Measurements from ENCODE around the gene TSKS.

TSKS gene

DNA sequence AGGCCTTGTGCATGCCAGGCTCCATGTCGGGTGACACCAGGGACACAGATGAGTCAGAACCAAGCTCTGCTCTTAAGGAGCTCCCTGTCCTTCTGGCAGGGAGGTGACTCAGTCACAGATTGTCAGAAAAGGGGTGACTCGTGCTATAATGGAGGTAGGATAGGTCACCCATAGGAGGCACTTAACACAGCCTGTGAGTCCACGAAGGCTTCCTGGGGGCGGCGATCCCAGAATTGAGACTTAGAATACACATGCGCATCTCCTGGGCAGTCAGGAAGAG lies 30.4 kb upstream of the TSKS start:
- peaks cover 60% of the 10 kb centered on the region for H3K36me3 ChIP-seq (ENCODE audit: control insufficient read depth, insufficient read depth, low read length)
- H3K9ac ChIP-seq (ENCODE audit: low read depth, low read length): no peak overlapping the region
- no peak overlapping the region for H3K4me3 ChIP-seq (ENCODE audit: low read depth, low read length)
- H3K27ac ChIP-seq (ENCODE audit: low read depth, low read length): no peak overlapping the region
- H3K4me1 ChIP-seq (ENCODE audit: control insufficient read depth, insufficient read depth, low read length): no peaks in the 10 kb centered on the region
- H3K9me3 ChIP-seq (ENCODE audit: control insufficient read depth, insufficient read depth, low read length): no peaks in the 10 kb centered on the region
- no peaks in the 10 kb centered on the region for H3K27me3 ChIP-seq (ENCODE audit: control insufficient read depth, insufficient read depth, low read length)

- Histone ChIP-seq H3K36me3 (ENCODE audit: control insufficient read depth, insufficient read depth, low read length) (peaks cover 54% of the 10 kb centered on the region), H3K9me3 (ENCODE audit: control insufficient read depth, insufficient read depth, low read length) (no peaks in the 10 kb centered on the region), H3K9ac (ENCODE audit: low read depth, low read length) (no peak overlapping the region)
Observed at GRCh38 chr19:49792829-49793560, 29.9 kb upstream of the TSKS start.

DNA sequence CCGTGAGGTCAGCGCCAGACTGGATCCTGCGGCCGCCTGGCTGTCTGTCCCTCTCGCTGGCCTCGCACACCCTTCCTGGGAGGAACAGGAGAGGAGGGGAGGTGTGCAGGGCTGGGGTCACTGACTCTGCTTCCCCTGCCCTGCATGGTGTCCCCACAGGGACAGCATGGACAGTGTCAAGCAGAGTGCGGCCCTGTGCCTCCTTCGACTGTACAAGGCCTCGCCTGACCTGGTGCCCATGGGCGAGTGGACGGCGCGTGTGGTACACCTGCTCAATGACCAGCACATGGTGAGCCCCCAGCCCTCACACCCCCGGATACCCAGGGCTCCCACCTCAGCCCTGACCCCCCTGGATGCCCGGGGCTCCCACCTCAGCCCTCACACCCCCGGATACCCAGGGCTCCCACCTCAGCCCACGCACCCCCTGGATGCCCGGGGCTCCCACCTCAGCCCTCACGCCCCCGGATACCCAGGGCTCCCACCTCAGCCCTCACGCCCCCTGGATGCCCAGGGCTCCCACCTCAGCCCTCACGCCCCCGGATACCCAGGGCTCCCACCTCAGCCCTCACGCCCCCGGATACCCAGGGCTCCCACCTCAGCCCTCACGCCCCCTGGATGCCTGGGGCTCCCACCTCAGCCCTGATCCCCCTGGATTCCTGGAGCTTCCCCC lies 28.8 kb upstream of the TSKS start:
- Histone ChIP-seq H3K9me3 (ENCODE audit: control insufficient read depth, insufficient read depth, low read length) (no peaks in the 10 kb centered on the region), H3K27ac (ENCODE audit: low read depth, low read length) (no peak overlapping the region), H3K4me3 (ENCODE audit: low read depth, low read length) (no peak overlapping the region), H3K36me3 (ENCODE audit: control insufficient read depth, insufficient read depth, low read length) (peaks cover 51% of the 10 kb centered on the region), H3K9ac (ENCODE audit: low read depth, low read length) (no peak overlapping the region), H3K4me1 (ENCODE audit: control insufficient read depth, insufficient read depth, low read length) (no peaks in the 10 kb centered on the region), H3K27me3 (ENCODE audit: control insufficient read depth, insufficient read depth, low read length) (no peaks in the 10 kb centered on the region)

More at GRCh38 chr19:49792829-49793560, 29.9 kb upstream of the TSKS start:
- Histone ChIP-seq H3K27me3 (ENCODE audit: control insufficient read depth, insufficient read depth, low read length) (no peaks in the 10 kb centered on the region), H3K4me1 (ENCODE audit: control insufficient read depth, insufficient read depth, low read length) (no peaks in the 10 kb centered on the region), H3K4me3 (ENCODE audit: low read depth, low read length) (no peak overlapping the region), H3K27ac (ENCODE audit: low read depth, low read length) (no peak overlapping the region)

DNA sequence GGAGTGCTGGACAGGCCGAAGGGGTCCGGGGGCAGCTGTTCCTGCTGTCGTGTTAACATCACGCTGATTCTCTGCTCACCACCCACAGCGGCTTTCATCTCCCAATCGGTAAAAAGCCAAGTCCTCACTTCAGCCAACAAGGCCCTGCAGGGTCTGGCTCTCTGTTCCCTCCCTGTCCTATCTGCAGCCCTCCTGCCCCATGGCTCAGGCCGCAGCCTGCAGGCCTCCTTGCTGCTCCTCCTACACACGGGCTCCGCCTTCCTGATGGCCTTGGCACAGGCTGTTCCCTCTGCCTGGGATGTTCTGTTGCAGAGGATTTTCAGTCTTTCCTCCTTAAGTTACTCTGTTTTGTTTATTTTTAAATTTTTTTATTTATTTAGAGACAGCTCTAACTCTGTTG lies 27.8 kb upstream of the TSKS start:
- H3K4me1 ChIP-seq (ENCODE audit: control insufficient read depth, insufficient read depth, low read length): no peaks in the 10 kb centered on the region
- H3K9ac ChIP-seq (ENCODE audit: low read depth, low read length): no peak overlapping the region
- no peaks in the 10 kb centered on the region for H3K9me3 ChIP-seq (ENCODE audit: control insufficient read depth, insufficient read depth, low read length)
- H3K27ac ChIP-seq (ENCODE audit: low read depth, low read length): no peak overlapping the region
- no peaks in the 10 kb centered on the region for H3K27me3 ChIP-seq (ENCODE audit: control insufficient read depth, insufficient read depth, low read length)
- H3K4me3 ChIP-seq (ENCODE audit: low read depth, low read length): no peak overlapping the region
- H3K36me3 ChIP-seq (ENCODE audit: control insufficient read depth, insufficient read depth, low read length): peaks cover 41% of the 10 kb centered on the region

DNA sequence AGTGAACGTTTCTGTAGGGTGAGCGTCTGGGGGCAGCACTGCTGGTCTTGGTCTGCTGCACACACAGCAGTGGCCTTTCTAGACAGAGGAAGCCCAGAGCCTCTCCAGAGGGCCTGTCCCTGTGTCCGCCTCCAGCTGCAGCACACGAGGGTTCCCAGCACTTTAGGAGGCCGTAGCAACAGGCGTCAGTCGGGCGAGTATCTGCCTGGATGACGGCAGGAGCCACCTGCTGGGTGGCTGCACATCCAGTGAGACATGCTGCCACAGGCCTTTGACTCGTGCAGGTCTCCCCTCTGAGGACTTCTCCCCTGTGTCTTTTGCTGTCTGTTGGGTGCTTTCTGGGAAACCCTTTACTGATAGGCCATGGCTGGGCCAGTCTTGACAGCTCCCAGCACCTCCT lies 25.8 kb upstream of the TSKS start:
- no peaks in the 10 kb centered on the region for H3K9me3 ChIP-seq (ENCODE audit: control insufficient read depth, insufficient read depth, low read length)
- peaks cover 34% of the 10 kb centered on the region for H3K36me3 ChIP-seq (ENCODE audit: control insufficient read depth, insufficient read depth, low read length)
- no peak overlapping the region for H3K4me3 ChIP-seq (ENCODE audit: low read depth, low read length)
- H3K27me3 ChIP-seq (ENCODE audit: control insufficient read depth, insufficient read depth, low read length): no peaks in the 10 kb centered on the region
- H3K27ac ChIP-seq (ENCODE audit: low read depth, low read length): no peak overlapping the region
- H3K9ac ChIP-seq (ENCODE audit: low read depth, low read length): no peak overlapping the region
- no peaks in the 10 kb centered on the region for H3K4me1 ChIP-seq (ENCODE audit: control insufficient read depth, insufficient read depth, low read length)

- no peak overlapping the region for H3K27ac ChIP-seq (ENCODE audit: low read depth, low read length)
Observed at GRCh38 chr19:49787746-49788145, 24.6 kb upstream of the TSKS start.

GRCh38 chr19:49786376-49786820 lies 23.3 kb upstream of the TSKS start:
- Histone ChIP-seq H3K4me3 (ENCODE audit: low read depth, low read length) (no peak overlapping the region), H3K4me1 (ENCODE audit: control insufficient read depth, insufficient read depth, low read length) (no peaks in the 10 kb centered on the region), H3K9ac (ENCODE audit: low read depth, low read length) (no peak overlapping the region), H3K36me3 (ENCODE audit: control insufficient read depth, insufficient read depth, low read length) (peaks cover 32% of the 10 kb centered on the region), H3K27ac (ENCODE audit: low read depth, low read length) (peak overlapping the region; percentile 32), H3K9me3 (ENCODE audit: control insufficient read depth, insufficient read depth, low read length) (no peaks in the 10 kb centered on the region), H3K27me3 (ENCODE audit: control insufficient read depth, insufficient read depth, low read length) (no peaks in the 10 kb centered on the region)

More at GRCh38 chr19:49787746-49788145, 24.6 kb upstream of the TSKS start:
- Histone ChIP-seq H3K27me3 (ENCODE audit: control insufficient read depth, insufficient read depth, low read length) (no peaks in the 10 kb centered on the region), H3K4me1 (ENCODE audit: control insufficient read depth, insufficient read depth, low read length) (no peaks in the 10 kb centered on the region), H3K9ac (ENCODE audit: low read depth, low read length) (no peak overlapping the region), H3K36me3 (ENCODE audit: control insufficient read depth, insufficient read depth, low read length) (peaks cover 35% of the 10 kb centered on the region), H3K4me3 (ENCODE audit: low read depth, low read length) (no peak overlapping the region), H3K9me3 (ENCODE audit: control insufficient read depth, insufficient read depth, low read length) (no peaks in the 10 kb centered on the region)

- Histone ChIP-seq H3K36me3 (ENCODE audit: control insufficient read depth, insufficient read depth, low read length) (peaks cover 26% of the 10 kb centered on the region), H3K4me1 (ENCODE audit: control insufficient read depth, insufficient read depth, low read length) (no peaks in the 10 kb centered on the region), H3K9me3 (ENCODE audit: control insufficient read depth, insufficient read depth, low read length) (no peaks in the 10 kb centered on the region), H3K27me3 (ENCODE audit: control insufficient read depth, insufficient read depth, low read length) (no peaks in the 10 kb centered on the region), H3K4me3 (ENCODE audit: low read depth, low read length) (no peak overlapping the region), H3K9ac (ENCODE audit: low read depth, low read length) (no peak overlapping the region), H3K27ac (ENCODE audit: low read depth, low read length) (no peak overlapping the region)
Observed at GRCh38 chr19:49782515-49782914, 19.4 kb upstream of the TSKS start.

DNA sequence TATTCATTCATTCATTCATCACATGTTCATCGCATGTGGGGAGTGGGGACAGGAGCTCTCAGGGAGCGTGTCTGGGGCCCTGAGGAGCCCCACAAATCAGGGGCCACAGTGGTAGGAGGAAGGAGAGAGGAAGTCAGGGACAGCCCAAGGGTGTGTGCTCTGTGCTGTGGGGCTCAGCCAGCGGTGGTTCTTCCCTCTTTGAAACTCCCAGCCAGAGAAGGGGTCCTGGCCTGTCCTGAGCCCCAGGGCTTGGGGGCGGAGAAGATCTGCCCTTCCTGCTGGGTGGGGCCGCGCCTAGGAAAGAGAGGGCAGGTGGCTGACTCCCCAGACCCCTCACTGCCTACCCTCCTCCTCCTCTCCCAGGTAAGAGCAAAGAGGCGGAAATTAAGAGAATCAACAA lies 18.3 kb upstream of the TSKS start:
- no peak overlapping the region for H3K4me3 ChIP-seq (ENCODE audit: low read depth, low read length)
- H3K36me3 ChIP-seq (ENCODE audit: control insufficient read depth, insufficient read depth, low read length): peaks cover 25% of the 10 kb centered on the region
- no peaks in the 10 kb centered on the region for H3K27me3 ChIP-seq (ENCODE audit: control insufficient read depth, insufficient read depth, low read length)
- H3K27ac ChIP-seq (ENCODE audit: low read depth, low read length): no peak overlapping the region
- H3K4me1 ChIP-seq (ENCODE audit: control insufficient read depth, insufficient read depth, low read length): no peaks in the 10 kb centered on the region
- no peaks in the 10 kb centered on the region for H3K9me3 ChIP-seq (ENCODE audit: control insufficient read depth, insufficient read depth, low read length)
- H3K9ac ChIP-seq (ENCODE audit: low read depth, low read length): no peak overlapping the region

GRCh38 chr19:49780861-49781260 lies 17.8 kb upstream of the TSKS start:
- Histone ChIP-seq H3K36me3 (ENCODE audit: control insufficient read depth, insufficient read depth, low read length) (peaks cover 25% of the 10 kb centered on the region), H3K4me1 (ENCODE audit: control insufficient read depth, insufficient read depth, low read length) (no peaks in the 10 kb centered on the region), H3K9me3 (ENCODE audit: control insufficient read depth, insufficient read depth, low read length) (no peaks in the 10 kb centered on the region), H3K27me3 (ENCODE audit: control insufficient read depth, insufficient read depth, low read length) (no peaks in the 10 kb centered on the region), H3K27ac (ENCODE audit: low read depth, low read length) (no peak overlapping the region), H3K4me3 (ENCODE audit: low read depth, low read length) (no peak overlapping the region), H3K9ac (ENCODE audit: low read depth, low read length) (no peak overlapping the region)

- H3K27me3 ChIP-seq (ENCODE audit: control insufficient read depth, insufficient read depth, low read length): no peaks in the 10 kb centered on the region
- H3K4me3 ChIP-seq (ENCODE audit: low read depth, low read length): no peak overlapping the region
- no peaks in the 10 kb centered on the region for H3K4me1 ChIP-seq (ENCODE audit: control insufficient read depth, insufficient read depth, low read length)
- H3K27ac ChIP-seq (ENCODE audit: low read depth, low read length): no peak overlapping the region
- no peak overlapping the region for H3K9ac ChIP-seq (ENCODE audit: low read depth, low read length)
- no peaks in the 10 kb centered on the region for H3K9me3 ChIP-seq (ENCODE audit: control insufficient read depth, insufficient read depth, low read length)
- H3K36me3 ChIP-seq (ENCODE audit: control insufficient read depth, insufficient read depth, low read length): peaks cover 19% of the 10 kb centered on the region
Observed at GRCh38 chr19:49779731-49780555, 16.8 kb upstream of the TSKS start.

Data from HUES48 (cell line).